Calu3 (cell line): ENCODE measurements around the gene STAM2. TPM values are rescaled to one million over a fixed set of nuclear protein-coding genes. Genes with fewer than 3 reads are reported as not detected.
"Not testable (repeated sequence)": the region's sequence is repeated elsewhere in the genome, so short reads cannot be mapped to it uniquely, and the experiment has no call there.

ENCODE experiments used
- BruUV-seq: library from RNA; stranded (reverse); fragments of 400-500 nt; replicated peaks from 2 replicates; lab custom pipeline; 2021; lab: Mats Ljungman, UMichigan
- CTCF ChIA-PET: fragments of 300-600 bp; sonication (Branson Sonifier 250); formaldehyde crosslinking; loops from one replicate; lab custom pipeline; 2022; ENCODE audit warnings: antibody characterized with exemption; lab: Charles Lee
- DNase-seq: peaks from one replicate; pipeline ENCODE4 v3.0.0; 2022
- H3K27ac Mint-ChIP-seq: one replicate; pipeline ENCODE4 v1.8.0; 2022; ENCODE audit warnings: mixed read lengths; ENCODE audit not compliant: unreplicated experiment
- H3K27me3 Mint-ChIP-seq: one replicate; pipeline ENCODE4 v1.8.0; 2022; ENCODE audit warnings: mixed read lengths; ENCODE audit not compliant: unreplicated experiment
- H3K36me3 Mint-ChIP-seq: one replicate; pipeline ENCODE4 v1.8.0; 2022; ENCODE audit warnings: mild to moderate bottlenecking, moderate library complexity, mixed read lengths; ENCODE audit not compliant: insufficient read depth, unreplicated experiment
- H3K4me1 Mint-ChIP-seq: one replicate; pipeline ENCODE4 v1.8.0; 2022; ENCODE audit warnings: mild to moderate bottlenecking, low read depth, mixed read lengths; ENCODE audit not compliant: unreplicated experiment
- H3K4me3 Mint-ChIP-seq: one replicate; pipeline ENCODE4 v1.8.0; 2022; ENCODE audit warnings: mild to moderate bottlenecking, low read depth, moderate library complexity, mixed read lengths; ENCODE audit not compliant: unreplicated experiment
- H3K9me3 Mint-ChIP-seq: one replicate; pipeline ENCODE4 v1.8.0; 2022; ENCODE audit warnings: low read depth, mixed read lengths; ENCODE audit not compliant: unreplicated experiment
- CTCF ChIP-seq: fragments of 200-600 bp; IDR thresholded peaks from one replicate; pipeline ENCODE4 v1.8.0; 2022; ENCODE audit warnings: antibody characterized with exemption; ENCODE audit not compliant: unreplicated experiment
- intact Hi-C: fragments of 100-400 bp; cut with micrococcal nuclease; formaldehyde crosslinking; loops from one replicate; pipeline ENCODE4 v1.10.0; 2022; ENCODE audit not compliant: unreplicated experiment
- total RNA-seq: library from RNA; stranded (reverse); gene quantifications from 2 replicates; pipeline ENCODE4 v1.2.3, GENCODE V29; 2022

Gene STAM2
- total RNA-seq, 1 experiment from 2014 or later = 28.7 TPM

- peaks cover 27% of the 10 kb centered on the region for H3K4me1 Mint-ChIP-seq
- no peak overlapping the region for H3K27ac Mint-ChIP-seq
- CTCF ChIA-PET = no interaction called here
- TF ChIP-seq CTCF = no peak
- intact Hi-C loops = no loop called here
- no peak for DNase-seq
- no peaks in the 10 kb centered on the region for H3K9me3 Mint-ChIP-seq
- no TSS peak for BruUV-seq
- no peaks in the 10 kb centered on the region for H3K27me3 Mint-ChIP-seq
- no peaks in the 10 kb centered on the region for H3K36me3 Mint-ChIP-seq
- H3K4me3 Mint-ChIP-seq = no peak overlapping the region
Observed at GRCh38 chr2:152167065-152167464, 8.5 kb downstream of the STAM2 start.

GRCh38 chr2:152166633-152167032 lies 8.9 kb downstream of the STAM2 start:
- intact Hi-C loops = no loop called here
- Mint-ChIP-seq H3K4me1 (peaks cover 23% of the 10 kb centered on the region), H3K27ac (no peak overlapping the region), H3K27me3 (no peaks in the 10 kb centered on the region), H3K9me3 (no peaks in the 10 kb centered on the region), H3K4me3 (no peak overlapping the region), H3K36me3 (no peaks in the 10 kb centered on the region)
- CTCF ChIA-PET = no interaction called here
- no peak for DNase-seq
- no TSS peak for BruUV-seq
- no peak for TF ChIP-seq CTCF

GRCh38 chr2:152165780-152166179 lies 9.8 kb downstream of the STAM2 start:
- Mint-ChIP-seq H3K4me3 (no peak overlapping the region), H3K9me3 (no peaks in the 10 kb centered on the region), H3K4me1 (peaks cover 18% of the 10 kb centered on the region), H3K27me3 (no peaks in the 10 kb centered on the region), H3K36me3 (no peaks in the 10 kb centered on the region), H3K27ac (no peak overlapping the region)
- no peak for DNase-seq
- CTCF ChIA-PET = no interaction called here
- intact Hi-C loops = no loop called here
- BruUV-seq = no TSS peak
- TF ChIP-seq CTCF = no peak

- Mint-ChIP-seq H3K36me3 (no peaks in the 10 kb centered on the region), H3K4me1 (peaks cover 18% of the 10 kb centered on the region)
Observed at GRCh38 chr2:152165306-152165705, 10.3 kb downstream of the STAM2 start.

GRCh38 chr2:152163669-152164068 lies 11.9 kb downstream of the STAM2 start:
- H3K4me3 Mint-ChIP-seq, H3K4me1 Mint-ChIP-seq, H3K27ac Mint-ChIP-seq, H3K9me3 Mint-ChIP-seq, H3K36me3 Mint-ChIP-seq, H3K27me3 Mint-ChIP-seq, BruUV-seq, CTCF ChIA-PET, intact Hi-C loops, DNase-seq: not testable (repeated sequence)

More at GRCh38 chr2:152165306-152165705, 10.3 kb downstream of the STAM2 start:
- intact Hi-C loops = no loop called here
- H3K27me3 Mint-ChIP-seq = no peaks in the 10 kb centered on the region
- no TSS peak for BruUV-seq
- no peak overlapping the region for H3K27ac Mint-ChIP-seq
- no peaks in the 10 kb centered on the region for H3K9me3 Mint-ChIP-seq
- no peak overlapping the region for H3K4me3 Mint-ChIP-seq
- DNase-seq = no peak
- TF ChIP-seq CTCF = no peak
- CTCF ChIA-PET = no interaction called here
